Measurements from ENCODE around the gene MSI2.

Gene MSI2

DNA sequence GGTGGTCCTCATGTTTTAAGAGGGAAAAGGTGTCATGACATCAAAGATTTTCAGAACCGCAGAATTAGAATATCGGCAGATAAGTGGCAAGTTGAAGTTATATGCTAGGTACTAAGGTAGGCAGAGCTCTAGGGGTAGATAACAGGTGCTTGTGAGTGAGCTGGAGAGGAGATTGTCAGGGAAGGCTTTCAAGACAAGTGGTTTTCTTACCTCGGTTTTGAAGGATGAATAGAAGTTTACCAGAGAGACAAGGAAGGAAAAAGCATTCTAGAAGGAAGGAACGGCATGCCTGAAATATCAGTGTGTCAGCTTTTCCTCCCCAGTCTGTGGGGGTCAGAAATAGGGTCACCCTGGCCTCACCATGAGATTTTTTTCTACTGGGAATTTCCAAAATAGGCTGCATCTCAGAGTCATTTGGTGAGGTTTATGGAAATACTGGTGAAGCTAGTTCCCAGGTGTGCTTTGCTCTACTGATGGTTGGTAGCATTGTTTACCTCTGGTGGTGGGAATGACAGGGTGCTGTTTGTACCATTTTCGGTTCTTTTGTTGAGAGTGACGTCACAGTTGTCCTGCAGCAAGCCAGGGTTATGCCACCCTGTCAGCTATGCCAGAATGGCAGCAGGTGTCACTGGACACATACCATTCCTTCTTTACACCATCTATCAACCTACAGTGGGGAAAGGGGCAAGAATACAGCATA lies 112.5 kb downstream of the MSI2 start:
- Histone ChIP-seq H3K4me3 (ENCODE audit: low read length) (no peak overlapping the region), H3K79me2 (ENCODE audit: control insufficient read depth, low read length) (peaks cover 74% of the 10 kb centered on the region), H3K4me1 (ENCODE audit: control insufficient read depth, low read length) (peaks cover 43% of the 10 kb centered on the region), H4K20me1 (ENCODE audit: control insufficient read depth, insufficient read depth, low read depth, low read length) (peaks cover 11% of the 10 kb centered on the region; the same call in 1 of the 2 replicates), H3K4me2 (ENCODE audit: low read length) (no peak overlapping the region), H3K27me3 (ENCODE audit: control insufficient read depth, low read length) (no peaks in the 10 kb centered on the region), H3F3A (ENCODE audit: control insufficient read depth, insufficient read depth) (no peaks in the 10 kb centered on the region), H3K9me3 (ENCODE audit: control insufficient read depth, insufficient read depth, low read length) (no peaks in the 10 kb centered on the region), H3K27ac (ENCODE audit: low read depth, low read length) (no peak overlapping the region), H3K36me3 (ENCODE audit: control insufficient read depth, low read length) (peaks cover 19% of the 10 kb centered on the region), H3K9me2 (replicated peaks; ENCODE audit: control insufficient read depth, low read length) (no peaks in the 10 kb centered on the region)
- TF ChIP-seq, protein P1, sequence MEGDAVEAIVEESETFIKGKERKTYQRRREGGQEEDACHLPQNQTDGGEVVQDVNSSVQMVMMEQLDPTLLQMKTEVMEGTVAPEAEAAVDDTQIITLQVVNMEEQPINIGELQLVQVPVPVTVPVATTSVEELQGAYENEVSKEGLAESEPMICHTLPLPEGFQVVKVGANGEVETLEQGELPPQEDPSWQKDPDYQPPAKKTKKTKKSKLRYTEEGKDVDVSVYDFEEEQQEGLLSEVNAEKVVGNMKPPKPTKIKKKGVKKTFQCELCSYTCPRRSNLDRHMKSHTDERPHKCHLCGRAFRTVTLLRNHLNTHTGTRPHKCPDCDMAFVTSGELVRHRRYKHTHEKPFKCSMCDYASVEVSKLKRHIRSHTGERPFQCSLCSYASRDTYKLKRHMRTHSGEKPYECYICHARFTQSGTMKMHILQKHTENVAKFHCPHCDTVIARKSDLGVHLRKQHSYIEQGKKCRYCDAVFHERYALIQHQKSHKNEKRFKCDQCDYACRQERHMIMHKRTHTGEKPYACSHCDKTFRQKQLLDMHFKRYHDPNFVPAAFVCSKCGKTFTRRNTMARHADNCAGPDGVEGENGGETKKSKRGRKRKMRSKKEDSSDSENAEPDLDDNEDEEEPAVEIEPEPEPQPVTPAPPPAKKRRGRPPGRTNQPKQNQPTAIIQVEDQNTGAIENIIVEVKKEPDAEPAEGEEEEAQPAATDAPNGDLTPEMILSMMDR (IDR thresholded peaks at IDR 0.05; ENCODE audit: low read depth, low read length, poor library complexity, severe bottlenecking), result no peak
- TF ChIP-seq EZH2phosphoT487 (IDR thresholded peaks at IDR 0.05; ENCODE audit: borderline replicate concordance, low read length), result no peak

DNA sequence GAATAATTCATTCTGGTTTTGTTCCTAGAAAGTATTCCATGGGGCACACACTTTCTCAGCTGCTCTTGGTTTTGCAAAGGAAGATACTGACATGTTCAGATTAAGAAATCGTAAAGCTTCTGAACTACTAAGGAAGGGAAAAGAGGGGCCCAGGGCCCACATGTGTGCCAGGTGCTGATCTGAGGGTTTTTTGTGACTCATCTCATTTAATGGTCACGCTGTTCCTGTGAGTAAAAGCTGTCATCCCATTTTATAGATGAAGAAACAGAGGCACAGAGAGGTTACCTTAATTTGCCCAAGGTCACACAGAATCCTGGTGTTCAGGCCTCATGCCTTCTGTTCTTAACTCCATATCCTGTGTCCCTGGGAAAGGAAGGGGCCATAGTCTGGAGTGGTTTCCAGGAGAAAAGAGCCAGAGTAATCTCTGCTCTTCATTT lies 113.2 kb downstream of the MSI2 start:
- Histone ChIP-seq H3K4me3 (ENCODE audit: low read length) (no peak overlapping the region), H3K4me1 (ENCODE audit: control insufficient read depth, low read length) (peaks cover 36% of the 10 kb centered on the region), H3K27ac (ENCODE audit: low read depth, low read length) (no peak overlapping the region), H3K9me2 (replicated peaks; ENCODE audit: control insufficient read depth, low read length) (no peaks in the 10 kb centered on the region), H3K9me3 (ENCODE audit: control insufficient read depth, insufficient read depth, low read length) (no peaks in the 10 kb centered on the region), H4K20me1 (ENCODE audit: control insufficient read depth, insufficient read depth, low read depth, low read length) (peaks cover 11% of the 10 kb centered on the region; the same call in 1 of the 2 replicates), H3F3A (ENCODE audit: control insufficient read depth, insufficient read depth) (no peaks in the 10 kb centered on the region), H3K36me3 (ENCODE audit: control insufficient read depth, low read length) (peaks cover 13% of the 10 kb centered on the region), H3K79me2 (ENCODE audit: control insufficient read depth, low read length) (peaks cover 68% of the 10 kb centered on the region), H3K27me3 (ENCODE audit: control insufficient read depth, low read length) (no peaks in the 10 kb centered on the region), H3K4me2 (ENCODE audit: low read length) (no peak overlapping the region)
- TF ChIP-seq, protein P1 (IDR thresholded peaks at IDR 0.05; ENCODE audit: low read depth, low read length, poor library complexity, severe bottlenecking), result no peak
- TF ChIP-seq EZH2phosphoT487 (IDR thresholded peaks at IDR 0.05; ENCODE audit: borderline replicate concordance, low read length), result no peak

DNA sequence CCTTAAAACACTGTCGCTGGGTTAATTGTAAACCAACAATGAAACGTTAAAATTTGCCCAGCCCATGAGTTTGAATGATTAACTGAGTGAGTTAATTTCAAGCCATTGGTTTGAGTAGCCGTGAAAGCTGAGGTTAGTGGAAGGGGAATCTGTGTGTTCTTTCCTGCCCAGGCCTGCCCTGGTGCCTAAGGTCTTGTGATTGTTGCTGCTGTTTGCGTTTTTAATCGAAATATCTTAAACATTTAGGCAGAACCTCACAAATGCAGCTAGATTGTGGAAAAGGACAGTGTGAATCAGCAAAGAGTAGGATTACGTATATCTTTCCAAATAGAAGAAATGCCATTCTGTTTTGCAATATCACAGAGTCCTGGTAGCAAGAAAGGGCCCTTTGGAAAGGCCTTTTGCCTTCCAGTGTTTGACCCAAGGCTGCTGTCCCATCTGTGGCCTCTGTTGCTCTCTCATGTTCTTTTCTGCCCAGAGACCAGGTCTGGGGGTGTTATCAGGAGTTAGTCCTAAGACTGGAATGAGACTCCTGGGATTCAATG lies 113.8 kb downstream of the MSI2 start:
- no peaks in the 10 kb centered on the region for H3K9me2 ChIP-seq (replicated peaks; ENCODE audit: control insufficient read depth, low read length)
- no peak overlapping the region for H3K4me2 ChIP-seq (ENCODE audit: low read length)
- peaks cover 11% of the 10 kb centered on the region; the same call in 1 of the 2 replicates for H4K20me1 ChIP-seq (ENCODE audit: control insufficient read depth, insufficient read depth, low read depth, low read length)
- no peak overlapping the region for H3K27ac ChIP-seq (ENCODE audit: low read depth, low read length)
- TF ChIP-seq EZH2phosphoT487 (IDR thresholded peaks at IDR 0.05; ENCODE audit: borderline replicate concordance, low read length), result no peak
- TF ChIP-seq, protein P1 (IDR thresholded peaks at IDR 0.05; ENCODE audit: low read depth, low read length, poor library complexity, severe bottlenecking), result no peak
- H3K4me3 ChIP-seq (ENCODE audit: low read length), result no peak overlapping the region
- H3K27me3 ChIP-seq (ENCODE audit: control insufficient read depth, low read length), result no peaks in the 10 kb centered on the region
- no peaks in the 10 kb centered on the region for H3F3A ChIP-seq (ENCODE audit: control insufficient read depth, insufficient read depth)
- peaks cover 30% of the 10 kb centered on the region for H3K4me1 ChIP-seq (ENCODE audit: control insufficient read depth, low read length)
- no peaks in the 10 kb centered on the region for H3K9me3 ChIP-seq (ENCODE audit: control insufficient read depth, insufficient read depth, low read length)
- H3K79me2 ChIP-seq (ENCODE audit: control insufficient read depth, low read length), result peaks cover 69% of the 10 kb centered on the region
- H3K36me3 ChIP-seq (ENCODE audit: control insufficient read depth, low read length), result peaks cover 11% of the 10 kb centered on the region

Data from DOHH2 (cell line).